Loucy (cell line): Measurements from ENCODE around the gene ADAMTSL2.

Source experiments
- H2AFZ ChIP-seq: fragments of 200-600 bp; sonication (generic); 2 replicates; pipeline ENCODE4 v1.6.0; 2016; ENCODE audit warnings: antibody characterized with exemption, mild to moderate bottlenecking, low read length, moderate library complexity
- H3F3A ChIP-seq: fragments of 200-600 bp; 2 replicates; pipeline ENCODE4 v1.6.0; 2016; ENCODE audit warnings: antibody characterized with exemption, low read depth, mild to moderate bottlenecking
- H3K27me3 ChIP-seq: fragments of 200-600 bp; sonication (generic); 2 replicates; pipeline ENCODE4 v1.6.1; 2014; ENCODE audit warnings: low read length, mild to moderate bottlenecking; ENCODE audit not compliant: insufficient read depth, poor library complexity, severe bottlenecking
- H3K36me3 ChIP-seq: fragments of 200-600 bp; sonication (generic); 2 replicates; pipeline ENCODE4 v1.6.1; 2016; ENCODE audit warnings: low read length; ENCODE audit not compliant: insufficient read depth
- H3K4me1 ChIP-seq: fragments of 200-600 bp; sonication (generic); 2 replicates; pipeline ENCODE4 v1.5.1; 2014; ENCODE audit warnings: low read length, mild to moderate bottlenecking; ENCODE audit not compliant: insufficient read depth, poor library complexity, severe bottlenecking
- H3K4me2 ChIP-seq: fragments of 200-600 bp; sonication (generic); 2 replicates; pipeline ENCODE4 v1.6.0; 2014; ENCODE audit warnings: antibody characterized with exemption, low read length, low read depth, mild to moderate bottlenecking; ENCODE audit not compliant: poor library complexity, severe bottlenecking
- H3K4me3 ChIP-seq: fragments of 200-600 bp; sonication (generic); 2 replicates; pipeline ENCODE4 v1.5.1; 2014; ENCODE audit warnings: low read length, mild to moderate bottlenecking, mixed read lengths; ENCODE audit not compliant: poor library complexity, severe bottlenecking
- H3K79me2 ChIP-seq: fragments of 200-600 bp; sonication (generic); 2 replicates; pipeline ENCODE4 v1.6.1; 2014; ENCODE audit warnings: low read length; ENCODE audit not compliant: insufficient read depth
- H3K9ac ChIP-seq: fragments of 200-600 bp; sonication (generic); 2 replicates; pipeline ENCODE4 v1.6.0; 2014; ENCODE audit warnings: mild to moderate bottlenecking, low read depth, low read length, moderate library complexity; ENCODE audit not compliant: poor library complexity, severe bottlenecking
- H3K9me2 ChIP-seq: fragments of 200-600 bp; sonication (generic); replicated peaks from 2 replicates; pipeline ENCODE4 v1.6.1; 2016; ENCODE audit warnings: low read depth, low read length, mixed read lengths
- H3K9me3 ChIP-seq: fragments of 200-600 bp; sonication (generic); 2 replicates; pipeline ENCODE4 v1.6.1; 2014; ENCODE audit warnings: mild to moderate bottlenecking, antibody characterized with exemption, low read length, low read depth; ENCODE audit not compliant: insufficient read depth
- H4K20me1 ChIP-seq: fragments of 200-600 bp; sonication (generic); 2 replicates; pipeline ENCODE4 v1.6.0; 2014; ENCODE audit warnings: antibody characterized with exemption, low read length, mild to moderate bottlenecking; ENCODE audit not compliant: insufficient read depth, poor library complexity, severe bottlenecking
- CTCF ChIP-seq: fragments of 200-600 bp; sonication (generic); conservative IDR thresholded peaks from 2 replicates; pipeline ENCODE4 v1.5.1; 2014; ENCODE audit warnings: mild to moderate bottlenecking, antibody characterized with exemption, low read length
- EZH2phosphoT487 ChIP-seq: fragments of 200-600 bp; IDR thresholded peaks from 2 replicates; pipeline ENCODE4 v1.6.1; 2018; ENCODE audit warnings: antibody characterized with exemption, mild to moderate bottlenecking, moderate library complexity, borderline replicate concordance

Gene ADAMTSL2

GRCh38 chr9:133595910-133596309, 61.4 kb downstream of the ADAMTSL2 start:
- H3K4me2 ChIP-seq = no peak overlapping the region
- H3F3A ChIP-seq = no peaks in the 10 kb centered on the region
- no peaks in the 10 kb centered on the region for H3K36me3 ChIP-seq
- no peaks in the 10 kb centered on the region for H3K79me2 ChIP-seq
- H3K4me1 ChIP-seq = no peaks in the 10 kb centered on the region
- H4K20me1 ChIP-seq = no peaks in the 10 kb centered on the region
- H3K9me2 ChIP-seq = no peaks in the 10 kb centered on the region
- H3K4me3 ChIP-seq = no peak overlapping the region
- TF ChIP-seq EZH2phosphoT487 = no peak
- TF ChIP-seq CTCF = no peak
- H3K9ac ChIP-seq = no peak overlapping the region
- no peak overlapping the region for H2AFZ ChIP-seq
- H3K9me3 ChIP-seq = peaks cover 14% of the 10 kb centered on the region; the same call in 1 of the 2 replicates
- H3K27me3 ChIP-seq = no peaks in the 10 kb centered on the region

GRCh38 chr9:133597316-133597957, 62.9 kb downstream of the ADAMTSL2 start:
- Histone ChIP-seq H3K27me3 (no peaks in the 10 kb centered on the region), H3K79me2 (no peaks in the 10 kb centered on the region), H3K9me3 (peaks cover 14% of the 10 kb centered on the region; the same call in 1 of the 2 replicates), H3F3A (no peaks in the 10 kb centered on the region), H3K9me2 (no peaks in the 10 kb centered on the region), H4K20me1 (no peaks in the 10 kb centered on the region), H3K9ac (no peak overlapping the region), H3K36me3 (no peaks in the 10 kb centered on the region), H3K4me3 (no peak overlapping the region), H3K4me1 (no peaks in the 10 kb centered on the region), H2AFZ (no peak overlapping the region), H3K4me2 (no peak overlapping the region)
- TF ChIP-seq CTCF (no peak), EZH2phosphoT487 (no peak)

- Histone ChIP-seq H2AFZ (no peak overlapping the region), H3K9me3 (peaks cover 14% of the 10 kb centered on the region; the same call in 1 of the 2 replicates), H3K27me3 (no peaks in the 10 kb centered on the region), H3K4me3 (no peak overlapping the region), H3K9me2 (no peaks in the 10 kb centered on the region), H3K4me1 (no peaks in the 10 kb centered on the region), H4K20me1 (no peaks in the 10 kb centered on the region), H3K79me2 (no peaks in the 10 kb centered on the region), H3K4me2 (no peak overlapping the region), H3F3A (no peaks in the 10 kb centered on the region), H3K36me3 (no peaks in the 10 kb centered on the region), H3K9ac (no peak overlapping the region)
- TF ChIP-seq EZH2phosphoT487 (no peak), CTCF (no peak)
Observed at GRCh38 chr9:133598978-133599377, 64.5 kb downstream of the ADAMTSL2 start.
